Kidney epithelial cell (primary cell): ENCODE data around the gene CNTN5. TPM values are rescaled to one million over a fixed set of nuclear protein-coding genes. Genes with fewer than 3 reads are reported as not detected.
"Not testable (repeated sequence)": the region's sequence is repeated elsewhere in the genome, so short reads cannot be mapped to it uniquely, and the experiment has no call there.

Experiments used
- DNase-seq: peaks from one replicate; pipeline ENCODE4 v3.0.0-alpha.2; 2010; ENCODE audit warnings: low read depth
- H3K27me3 ChIP-seq: 2 replicates; pipeline ENCODE4 v1.6.0; 2011; ENCODE audit warnings: low read length; ENCODE audit not compliant: control insufficient read depth, insufficient read depth
- H3K36me3 ChIP-seq: 2 replicates; pipeline ENCODE4 v1.5.1; 2011; ENCODE audit warnings: low read length; ENCODE audit not compliant: control insufficient read depth, insufficient read depth
- H3K4me3 ChIP-seq: 2 replicates; pipeline ENCODE4 v1.5.1; 2011; ENCODE audit warnings: low read depth, mild to moderate bottlenecking, control low read depth, low read length
- CTCF ChIP-seq: IDR thresholded peaks from 2 replicates; pipeline ENCODE4 v1.5.1; 2011; ENCODE audit warnings: mild to moderate bottlenecking, moderate library complexity, low read length, control low read depth, inconsistent platforms; ENCODE audit not compliant: insufficient read depth, poor library complexity, severe bottlenecking
- total RNA-seq: library from RNA; depleted of rRNA; stranded (reverse); fragments of >200 nt; gene quantifications from 2 replicates; pipeline ENCODE4 v1.2.3, GENCODE V29; 2015

The CNTN5 gene
- total RNA-seq, 1 donor from 2014 or later: 0.29 TPM

DNA sequence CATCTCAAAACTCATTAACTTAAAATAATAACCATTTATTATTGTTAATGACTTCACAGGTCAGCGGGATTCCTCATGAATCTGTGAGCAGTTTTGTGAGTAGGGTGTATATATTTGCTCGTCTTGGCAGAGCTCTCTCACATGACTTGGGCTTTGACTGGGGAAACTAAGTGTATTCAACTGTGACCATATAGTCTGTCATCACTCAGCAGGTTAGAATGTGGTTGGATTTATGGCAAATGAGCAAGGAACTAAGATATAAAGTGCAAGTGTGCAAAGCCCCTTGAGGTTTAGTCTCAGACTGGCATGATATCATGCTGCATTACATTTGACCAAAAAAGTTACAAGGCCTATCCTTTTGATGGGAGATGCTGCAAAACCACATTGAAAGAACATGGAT, 254.8 kb downstream of the CNTN5 start:
- Histone ChIP-seq H3K36me3 (no peaks in the 10 kb centered on the region), H3K4me3 (no peak overlapping the region), H3K27me3 (no peaks in the 10 kb centered on the region)
- TF ChIP-seq CTCF: no peak
- peak; percentile 63 for DNase-seq

- H3K4me3 ChIP-seq: no peak overlapping the region
- no peak for DNase-seq
- no peak for TF ChIP-seq CTCF
Observed at GRCh38 chr11:99277281-99277680, 256.5 kb downstream of the CNTN5 start.

GRCh38 chr11:99279266-99279665, 258.5 kb downstream of the CNTN5 start:
- no peak for TF ChIP-seq CTCF
- Histone ChIP-seq H3K4me3 (no peak overlapping the region), H3K36me3 (no peaks in the 10 kb centered on the region), H3K27me3 (no peaks in the 10 kb centered on the region)
- no peak for DNase-seq

More at GRCh38 chr11:99277281-99277680, 256.5 kb downstream of the CNTN5 start:
- Histone ChIP-seq H3K36me3 (no peaks in the 10 kb centered on the region), H3K27me3 (no peaks in the 10 kb centered on the region)

GRCh38 chr11:99281331-99281730, 260.6 kb downstream of the CNTN5 start:
- Histone ChIP-seq H3K27me3 (no peaks in the 10 kb centered on the region), H3K36me3 (no peaks in the 10 kb centered on the region), H3K4me3 (no peak overlapping the region)
- no peak for DNase-seq
- no peak for TF ChIP-seq CTCF

DNA sequence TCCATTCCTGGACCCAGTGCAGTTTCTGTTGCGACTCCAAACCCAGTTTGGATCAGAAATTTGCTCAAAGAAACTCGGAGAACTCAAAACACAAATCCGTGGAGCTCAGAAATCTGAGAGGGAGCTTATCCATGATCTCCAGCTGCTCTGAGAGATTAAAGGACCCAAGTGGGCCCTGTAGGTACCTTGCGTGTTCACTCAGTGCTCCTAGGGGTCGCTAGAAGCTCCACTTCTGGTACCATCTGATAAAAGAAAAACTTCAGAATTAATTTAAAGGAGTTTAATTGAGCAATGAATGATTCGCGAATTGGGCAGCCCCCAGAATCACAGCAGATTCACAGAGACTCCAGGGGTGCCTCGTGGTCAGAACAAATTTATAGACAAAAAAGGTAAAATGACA, 277.2 kb downstream of the CNTN5 start:
- H3K4me3 ChIP-seq, H3K36me3 ChIP-seq, H3K27me3 ChIP-seq, DNase-seq: not testable (repeated sequence)

DNA sequence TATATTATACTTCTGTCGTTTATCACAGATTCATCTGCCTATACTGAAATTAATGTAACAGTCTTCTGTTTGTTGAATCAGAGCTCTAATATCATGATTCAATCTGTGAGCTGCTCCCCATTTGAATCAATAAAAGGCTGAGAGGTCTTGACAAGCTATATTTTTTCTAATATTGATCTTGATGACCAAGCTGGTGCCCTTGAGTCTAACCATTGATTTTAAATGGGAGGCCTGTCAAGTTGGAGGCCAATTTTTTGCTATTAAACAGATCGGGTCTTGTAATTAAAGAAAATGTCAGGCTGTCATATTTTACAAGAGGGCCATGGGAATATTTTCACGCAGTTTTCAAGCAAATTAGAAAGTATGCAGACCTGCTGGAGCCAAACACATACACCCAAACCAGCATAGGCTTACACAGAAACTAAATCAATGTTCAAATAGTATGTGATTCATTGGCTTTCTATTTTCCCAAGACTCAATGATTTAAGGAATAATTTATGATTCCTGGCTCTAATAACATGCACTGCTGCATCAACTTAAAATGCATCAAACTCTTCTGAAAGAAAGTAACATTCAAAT, 286.9 kb downstream of the CNTN5 start:
- Histone ChIP-seq H3K36me3 (no peaks in the 10 kb centered on the region), H3K4me3 (no peak overlapping the region), H3K27me3 (no peaks in the 10 kb centered on the region)
- no peak for DNase-seq
- TF ChIP-seq CTCF: no peak

GRCh38 chr11:99311870-99312269, 291.1 kb downstream of the CNTN5 start:
- no peak for TF ChIP-seq CTCF
- Histone ChIP-seq H3K27me3 (no peaks in the 10 kb centered on the region), H3K36me3 (no peaks in the 10 kb centered on the region), H3K4me3 (no peak overlapping the region)
- no peak for DNase-seq
